H1 (cell line): ENCODE data around the gene MACROD2. TPM values are rescaled to one million over a fixed set of nuclear protein-coding genes. Genes with fewer than 3 reads are reported as not detected.

ENCODE experiments used
- CTCF ChIA-PET: fragments of 300-600 bp; sonication (Branson Sonifier 250); formaldehyde crosslinking; loops from one replicate; lab custom pipeline; 2021; ENCODE audit not compliant: partially characterized antibody; lab: Charles Lee
- POLR2A ChIA-PET: fragments of 300-600 bp; sonication (Branson Sonifier 250); formaldehyde crosslinking; loops from one replicate; lab custom pipeline; 2021; ENCODE audit warnings: inconsistent platforms; ENCODE audit not compliant: partially characterized antibody; lab: Charles Lee
- DNase-seq, 2 experiments: peaks; one replicate each; pipeline versions ENCODE4 v3.0.0 to v3.0.0-alpha.2; 2010 to 2022; ENCODE audit warnings: low spot score in 2 of 2, low read depth in 1 of 2, mixed read lengths in 1 of 2
- FAIRE-seq: peaks from 2 replicates; lab custom pipeline; 2011; peaks lifted over from hg19 to GRCh38; lab: Jason Lieb, UNC
- H2AFZ ChIP-seq: 2 replicates; pipeline ENCODE4 v1.8.1; 2012; ENCODE audit warnings: low read length, inconsistent platforms
- H2AK5ac ChIP-seq: 2 replicates; pipeline ENCODE4 v1.6.1; 2013; ENCODE audit warnings: low read depth, low read length
- H2BK120ac ChIP-seq: replicated peaks from 2 replicates; pipeline ENCODE3; 2013; ENCODE audit warnings: low read depth, low read length, inconsistent platforms
- H2BK12ac ChIP-seq: 2 replicates; pipeline ENCODE4 v1.6.1; 2013; ENCODE audit warnings: low read depth, low read length
- H2BK15ac ChIP-seq: 2 replicates; pipeline ENCODE4 v1.6.1; 2013; ENCODE audit warnings: low read length
- H2BK20ac ChIP-seq: 2 replicates; pipeline ENCODE4 v1.6.1; 2013; ENCODE audit warnings: low read length
- H2BK5ac ChIP-seq: 2 replicates; pipeline ENCODE4 v1.6.1; 2013; ENCODE audit warnings: low read depth, low read length
- H3K14ac ChIP-seq: 2 replicates; pipeline ENCODE4 v1.6.1; 2013; ENCODE audit warnings: inconsistent platforms; ENCODE audit not compliant: insufficient read length
- H3K18ac ChIP-seq: 2 replicates; pipeline ENCODE4 v1.6.1; 2013; ENCODE audit warnings: low read length; ENCODE audit errors: extremely low read depth
- H3K23ac ChIP-seq: 2 replicates; pipeline ENCODE4 v1.6.1; 2013; ENCODE audit warnings: inconsistent platforms; ENCODE audit not compliant: insufficient read length
- H3K23me2 ChIP-seq: 2 replicates; pipeline ENCODE4 v1.6.1; 2013; ENCODE audit warnings: low read depth, low read length
- H3K27ac ChIP-seq: 2 replicates; pipeline ENCODE4 v1.6.1; 2011; ENCODE audit warnings: low read depth, low read length, inconsistent platforms
- H3K27me3 ChIP-seq, 4 experiments: replicated peaks in 1 of 4; 1 replicate in 1 of 4; 2 replicates in 3 of 4; pipeline versions ENCODE4 v1.6.1 to v1.8.1; 2011 to 2013; ENCODE audit warnings: low read length in 3 of 4, mild to moderate bottlenecking in 3 of 4, inconsistent platforms in 2 of 4, mixed read lengths in 2 of 4, moderate library complexity in 1 of 4; ENCODE audit not compliant: control insufficient read depth in 3 of 4, insufficient read depth in 3 of 4; ENCODE audit errors: extremely low read depth in 1 of 4
- H3K36me3 ChIP-seq, 4 experiments: 2 replicates each; pipeline versions ENCODE4 v1.6.1 to v1.8.1; 2011 to 2013; ENCODE audit warnings: mild to moderate bottlenecking in 4 of 4, low read length in 3 of 4, moderate library complexity in 2 of 4, control low read depth in 1 of 4, inconsistent platforms in 1 of 4; ENCODE audit not compliant: insufficient read depth in 4 of 4, control insufficient read depth in 2 of 4
- H3K4ac ChIP-seq: replicated peaks from 2 replicates; pipeline ENCODE3; 2013; ENCODE audit warnings: low read length, low read depth, mixed read lengths, inconsistent platforms; ENCODE audit not compliant: insufficient read length
- H3K4me1 ChIP-seq, 4 experiments: replicated peaks in 1 of 4; 1 replicate in 1 of 4; 2 replicates in 3 of 4; pipeline versions ENCODE4 v1.6.1 to v1.8.1; 2011 to 2013; ENCODE audit warnings: low read length in 3 of 4, inconsistent platforms in 2 of 4, mixed read lengths in 1 of 4; ENCODE audit not compliant: insufficient read depth in 4 of 4, control insufficient read depth in 3 of 4
- H3K4me2 ChIP-seq, 2 experiments: 2 replicates each; pipeline versions ENCODE4 v1.6.1 to v1.8.1; 2011 to 2013; ENCODE audit warnings: low read depth in 2 of 2, low read length in 2 of 2, control low read depth in 1 of 2, inconsistent platforms in 1 of 2, mild to moderate bottlenecking in 1 of 2; ENCODE audit not compliant: insufficient read depth in 1 of 2
- H3K4me3 ChIP-seq, 4 experiments: fragments of 200-600, 300-600 bp in 1 of 4; sonication (generic), shearing (Covaris generic), sonication (Bioruptor Twin) in 1 of 4; 2 replicates each; pipeline versions ENCODE4 v1.5.1 to v1.8.1; 2011 to 2016; ENCODE audit warnings: low read length in 4 of 4, low read depth in 3 of 4, control low read depth in 2 of 4, inconsistent platforms in 2 of 4, mild to moderate bottlenecking in 2 of 4, mixed read lengths in 1 of 4, moderate library complexity in 1 of 4; ENCODE audit not compliant: insufficient read depth in 2 of 4; ENCODE audit errors: extremely low read depth in 1 of 4
- H3K56ac ChIP-seq: replicated peaks from 2 replicates; pipeline ENCODE3; 2013; ENCODE audit warnings: low read depth, mild to moderate bottlenecking, mixed read lengths, low read length, inconsistent platforms; ENCODE audit not compliant: insufficient read length
- H3K79me1 ChIP-seq: 2 replicates; pipeline ENCODE4 v1.6.1; 2013; ENCODE audit warnings: low read depth, low read length, control low read depth
- H3K79me2 ChIP-seq, 2 experiments: 2 replicates each; pipeline versions ENCODE4 v1.6.1 to v1.8.1; 2012 to 2013; ENCODE audit warnings: low read length in 2 of 2, mild to moderate bottlenecking in 2 of 2, inconsistent platforms in 1 of 2; ENCODE audit not compliant: insufficient read depth in 2 of 2, control insufficient read depth in 1 of 2
- H3K9ac ChIP-seq, 4 experiments: replicated peaks in 1 of 4; 1 replicate in 1 of 4; 2 replicates in 3 of 4; pipeline versions ENCODE4 v1.6.1 to v1.8.1; 2011 to 2013; ENCODE audit warnings: low read depth in 3 of 4, low read length in 3 of 4, control low read depth in 2 of 4, mild to moderate bottlenecking in 2 of 4, moderate library complexity in 2 of 4, inconsistent platforms in 1 of 4; ENCODE audit errors: extremely low read depth in 1 of 4
- H3K9me3 ChIP-seq, 2 experiments: 2 replicates each; pipeline versions ENCODE4 v1.6.1 to v1.8.1; 2012 to 2013; ENCODE audit warnings: mild to moderate bottlenecking in 2 of 2, moderate library complexity in 2 of 2, control low read depth in 1 of 2, inconsistent platforms in 1 of 2, low read depth in 1 of 2, low read length in 1 of 2, mixed read lengths in 1 of 2; ENCODE audit not compliant: insufficient read depth in 2 of 2
- H4K20me1 ChIP-seq, 2 experiments: replicated peaks in 1 of 2; 2 replicates each; pipeline versions ENCODE3 to v1.8.1; 2011 to 2013; ENCODE audit warnings: inconsistent platforms in 2 of 2, low read length in 2 of 2, mild to moderate bottlenecking in 1 of 2; ENCODE audit not compliant: insufficient read depth in 2 of 2, control insufficient read depth in 1 of 2
- H4K5ac ChIP-seq: 2 replicates; pipeline ENCODE4 v1.6.1; 2013; ENCODE audit warnings: low read length, low read depth, mixed read lengths, inconsistent platforms; ENCODE audit not compliant: insufficient read length
- H4K8ac ChIP-seq: 2 replicates; pipeline ENCODE4 v1.8.0; 2013; ENCODE audit warnings: mild to moderate bottlenecking, moderate library complexity, low read length, inconsistent platforms; ENCODE audit not compliant: insufficient read depth; ENCODE audit errors: extremely low read depth
- H4K91ac ChIP-seq: replicated peaks from 2 replicates; pipeline ENCODE3; 2013; ENCODE audit warnings: low read length, mixed read lengths, inconsistent platforms; ENCODE audit not compliant: insufficient read length
- CBX8 ChIP-seq: fragments of 300-800, 300-1000 bp; sonication (generic); IDR thresholded peaks from 2 replicates; pipeline ENCODE4 v1.7.1; 2016; ENCODE audit warnings: low read depth, low read length, borderline replicate concordance
- FOSL1 ChIP-seq: IDR thresholded peaks from 2 replicates; pipeline ENCODE4 v1.6.1; 2011; ENCODE audit warnings: mild to moderate bottlenecking, low read depth, low read length, moderate library complexity; ENCODE audit not compliant: insufficient read depth
- JUND ChIP-seq: IDR thresholded peaks from 2 replicates; pipeline ENCODE4 v1.6.1; 2011; ENCODE audit warnings: mild to moderate bottlenecking, improper control_type of control experiment, low read length
- POLR2A ChIP-seq, 2 experiments: IDR thresholded peaks; 1 replicate in 1 of 2; 2 replicates in 1 of 2; pipeline ENCODE4 v1.6.1; 2011; ENCODE audit warnings: low read depth in 2 of 2, low read length in 2 of 2, mild to moderate bottlenecking in 2 of 2; ENCODE audit errors: control extremely low read depth in 1 of 2
- USF2 ChIP-seq: IDR thresholded peaks from 2 replicates; pipeline ENCODE4 v1.6.1; 2011; ENCODE audit warnings: low read length, improper control_type of control experiment
- WGBS, 2 experiments: shearing (Covaris generic) in 1 of 2; methylation state at CpG; one replicate each; pipeline versions ENCODE4 v1.1.6 to v1.1.7; 2013 to 2015; ENCODE audit warnings: low lambda C conversion rate in 2 of 2, mixed read lengths in 2 of 2, inconsistent platforms in 1 of 2, low coverage in 1 of 2, missing lambda C conversion rate in 1 of 2; ENCODE audit not compliant: insufficient replicate concordance in 2 of 2, insufficient coverage in 1 of 2, insufficient read length in 1 of 2; ENCODE audit errors: extremely low coverage in 1 of 2, missing lambda C conversion rate in 1 of 2; 5-methylcytosine and 5-hydroxymethylcytosine counted together
- polyA plus RNA-seq, 7 experiments: library from polyadenylated mRNA; depleted of rRNA in 3 of 7; stranded (reverse) in 5 of 7; unstranded in 2 of 7; fragments of >200 nt in 5 of 7; fragments of 200-250 nt in 2 of 7; gene quantifications; 1 replicate in 5 of 7; 2 replicates in 1 of 7; 4 replicates in 1 of 7; pipeline versions ENCODE4 v1.2.1 to v1.2.3, GENCODE V29; 2011 to 2013; ENCODE audit warnings: missing spikeins in 2 of 7, mixed read lengths in 2 of 7
- total RNA-seq: library from RNA; stranded (reverse); fragmentation: NEBNext Ultra II Directional; extraction: Animal tissue kit (Norgen Biotek cat#: 25700); gene quantifications from 2 replicates; pipeline ENCODE4 v1.2.1, GENCODE V29; 2021

The MACROD2 gene
- total and polyA plus RNA-seq, 2 of the 8 experiments (the other 6 are each of a cell fraction or from before 2014, with no cell fraction given): 0.70 to 3.9 TPM

- Histone ChIP-seq H4K91ac (no peak overlapping the region), H3K9me3 (no peaks in the 10 kb centered on the region), H3K14ac (no peak overlapping the region), H3K4me2 (no peak overlapping the region)
- no peak for DNase-seq
- 96% methylated on average over 4 of the region's 4 CpGs; no CpG with 5 or more reads in 1 of the 2 experiments for WGBS, 2 experiments
- no peak for FAIRE-seq
- TF ChIP-seq POLR2A (IDR thresholded peaks at IDR 0.05; ENCODE audit: control extremely low read depth in 1 of 2, low read depth in 2 of 2, low read length in 2 of 2) (no peak), FOSL1 (no peak), JUND (no peak), USF2 (no peak), CBX8 (no peak)
- TF ChIP-seq, all 59 proteins: peak for 0
- H4K20me1 ChIP-seq: no peaks in the 10 kb centered on the region
- H3K56ac ChIP-seq: no peak overlapping the region
- H3K79me2 ChIP-seq: no peaks in the 10 kb centered on the region
- no peak overlapping the region for H2BK15ac ChIP-seq
- H3K9ac ChIP-seq: no peak overlapping the region
- H4K5ac ChIP-seq: no peak overlapping the region
- no peak overlapping the region for H2BK20ac ChIP-seq
- no peak overlapping the region for H2BK12ac ChIP-seq
- no peak overlapping the region for H2BK120ac ChIP-seq
- H2AK5ac ChIP-seq: no peak overlapping the region
- no peaks in the 10 kb centered on the region for H3K36me3 ChIP-seq
- H3K27ac ChIP-seq: no peak overlapping the region
- H3K4ac ChIP-seq: no peak overlapping the region
- no peaks in the 10 kb centered on the region for H3K79me1 ChIP-seq
- CTCF ChIA-PET: interaction anchor here (0.9 to 1.6 kb wide), 2 partner anchors 8 to 11 kb away, joined by 3 to 4 read pairs; no protein-coding TSS in a partner anchor
- no peak overlapping the region for H3K18ac ChIP-seq
- no peak overlapping the region for H2AFZ ChIP-seq
- no peak overlapping the region for H3K4me3 ChIP-seq
- H3K23me2 ChIP-seq: no peaks in the 10 kb centered on the region; the same call in 1 of the 2 replicates
- H2BK5ac ChIP-seq: no peak overlapping the region
- peaks cover 0 to 3% (median 0%) of the 10 kb centered on the region in 4 experiments; a peak in 3 of 7 replicates for H3K4me1 ChIP-seq
- H3K23ac ChIP-seq: no peak overlapping the region
- H4K8ac ChIP-seq: no peak overlapping the region
- POLR2A ChIA-PET: no interaction called here
- H3K27me3 ChIP-seq: no peaks in the 10 kb centered on the region
These were observed 1923.8 kb downstream of the MACROD2 start for GRCh38 chr20:15919118-15919517.
